Measurements from ENCODE around the gene LZTR1. TPM values are rescaled to one million over a fixed set of nuclear protein-coding genes. Genes with fewer than 3 reads are reported as not detected.

Gene LZTR1
- total and polyA plus RNA-seq, 9 donors: 28.2 to 73.4 (median 50.0) TPM

DNA sequence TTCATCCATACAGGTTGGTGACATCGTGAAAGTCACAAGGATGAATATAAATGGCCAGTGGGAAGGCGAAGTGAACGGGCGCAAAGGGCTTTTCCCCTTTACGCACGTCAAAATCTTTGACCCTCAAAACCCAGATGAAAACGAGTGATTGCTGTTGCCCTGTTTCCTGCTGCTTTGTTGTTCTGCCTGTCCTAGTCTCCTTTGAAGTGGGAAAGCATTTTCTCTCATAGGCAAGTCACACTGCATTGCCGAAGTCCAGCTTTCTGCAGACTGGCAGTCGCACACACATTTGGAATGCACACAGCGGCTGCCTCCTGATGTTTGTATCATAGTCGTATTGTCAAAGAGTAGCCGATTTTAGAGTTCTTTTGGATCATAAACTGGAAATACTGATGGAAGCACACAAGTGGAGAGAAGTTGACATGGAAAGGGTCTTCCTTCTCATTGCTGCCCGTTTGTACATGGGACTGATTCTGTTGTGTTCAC is 32.4 kb upstream of the LZTR1 start:
- intact Hi-C loops (cut with DNase I): no loop called here
- no peak for TF ChIP-seq EP300 (IDR thresholded peaks at IDR 0.05)
- no peak for TF ChIP-seq POLR2A (IDR thresholded peaks at IDR 0.05)
- TF ChIP-seq, protein P1, sequence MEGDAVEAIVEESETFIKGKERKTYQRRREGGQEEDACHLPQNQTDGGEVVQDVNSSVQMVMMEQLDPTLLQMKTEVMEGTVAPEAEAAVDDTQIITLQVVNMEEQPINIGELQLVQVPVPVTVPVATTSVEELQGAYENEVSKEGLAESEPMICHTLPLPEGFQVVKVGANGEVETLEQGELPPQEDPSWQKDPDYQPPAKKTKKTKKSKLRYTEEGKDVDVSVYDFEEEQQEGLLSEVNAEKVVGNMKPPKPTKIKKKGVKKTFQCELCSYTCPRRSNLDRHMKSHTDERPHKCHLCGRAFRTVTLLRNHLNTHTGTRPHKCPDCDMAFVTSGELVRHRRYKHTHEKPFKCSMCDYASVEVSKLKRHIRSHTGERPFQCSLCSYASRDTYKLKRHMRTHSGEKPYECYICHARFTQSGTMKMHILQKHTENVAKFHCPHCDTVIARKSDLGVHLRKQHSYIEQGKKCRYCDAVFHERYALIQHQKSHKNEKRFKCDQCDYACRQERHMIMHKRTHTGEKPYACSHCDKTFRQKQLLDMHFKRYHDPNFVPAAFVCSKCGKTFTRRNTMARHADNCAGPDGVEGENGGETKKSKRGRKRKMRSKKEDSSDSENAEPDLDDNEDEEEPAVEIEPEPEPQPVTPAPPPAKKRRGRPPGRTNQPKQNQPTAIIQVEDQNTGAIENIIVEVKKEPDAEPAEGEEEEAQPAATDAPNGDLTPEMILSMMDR (IDR thresholded peaks at IDR 0.05): no peak

DNA sequence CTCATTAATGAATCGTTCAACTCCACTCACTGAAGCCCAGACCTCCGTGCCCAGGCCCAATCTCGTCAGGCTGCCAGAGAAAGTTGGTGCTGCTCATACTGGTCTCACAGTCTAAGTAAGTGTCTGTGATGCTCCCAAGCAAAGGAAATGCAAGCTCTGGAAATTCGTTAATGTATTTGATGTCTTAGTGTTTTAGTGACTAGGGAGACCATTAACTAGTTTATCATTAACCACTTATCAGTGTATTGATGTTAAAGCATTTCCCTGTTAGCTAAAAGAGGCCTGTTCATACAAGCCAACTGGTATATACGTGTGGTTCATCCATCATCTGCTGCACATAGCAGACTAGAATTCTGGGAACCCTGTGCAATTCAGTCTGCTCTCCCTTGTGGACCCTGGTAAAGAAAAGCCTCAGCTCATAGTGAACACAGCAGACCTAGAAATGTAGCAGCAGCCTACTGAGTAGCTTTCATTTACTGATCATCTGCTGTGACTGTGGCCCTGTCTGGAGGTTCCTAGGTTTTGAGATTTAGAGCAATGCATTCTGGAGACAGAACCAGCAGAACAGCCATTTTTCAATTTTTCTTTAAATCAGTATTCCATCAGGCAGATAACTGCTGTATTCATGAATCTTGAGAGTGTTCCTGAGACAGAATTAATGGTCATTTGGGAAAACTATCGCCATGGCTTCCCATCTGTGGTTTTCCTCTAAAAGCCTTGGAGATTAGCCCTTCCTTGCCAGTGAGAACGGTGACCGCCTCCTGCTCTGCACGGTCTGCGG is 30.8 kb upstream of the LZTR1 start:
- no peak for DNase-seq

More for the DNA sequence above, 32.4 kb upstream of the LZTR1 start:
- Histone ChIP-seq H3K9me3 (no peaks in the 10 kb centered on the region), H3K27me3 (no peaks in the 10 kb centered on the region), H3K4me3 (no peak overlapping the region), H3K4me1 (ENCODE audit: insufficient read depth) (peaks cover 1% of the 10 kb centered on the region), H3K36me3 (no peaks in the 10 kb centered on the region), H3K27ac (no peak overlapping the region)
- DNase-seq: no peak
- 82 to 84% (median 84%) methylated on average over 13 of the region's 13 CpGs for WGBS, 3 donors

DNA sequence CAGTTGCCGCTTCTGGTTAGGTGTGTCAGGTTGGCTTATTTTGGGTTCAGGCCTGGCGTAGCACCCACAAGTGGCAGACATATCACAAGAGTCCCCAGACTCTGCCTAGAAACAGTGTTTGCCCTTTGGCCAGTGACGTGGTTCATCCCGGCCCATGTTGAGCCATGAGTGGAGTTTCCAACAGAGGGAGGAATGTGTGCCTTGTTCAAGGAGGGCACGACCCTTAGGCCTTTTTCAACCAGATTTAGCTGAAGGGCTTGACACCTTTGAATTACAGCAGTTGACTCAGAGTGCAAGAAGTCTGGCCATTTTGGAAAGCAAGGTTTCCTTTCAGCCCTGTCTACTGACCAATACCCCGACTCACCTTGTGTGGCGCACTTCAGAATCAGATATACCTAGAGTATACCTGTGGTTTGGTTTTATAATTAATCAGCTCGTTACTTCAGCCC is 30.1 kb upstream of the LZTR1 start:
- Histone ChIP-seq H3K4me3 (no peak overlapping the region), H3K27me3 (no peaks in the 10 kb centered on the region), H3K9me3 (no peaks in the 10 kb centered on the region), H3K4me1 (ENCODE audit: insufficient read depth) (peaks cover 2% of the 10 kb centered on the region), H3K27ac (no peak overlapping the region), H3K36me3 (no peaks in the 10 kb centered on the region)
- DNase-seq: no peak
- whole genome bisulfite sequencing, 3 donors: 83 to 89% (median 89%) methylated on average over 8 of the region's 8 CpGs
- no peak for TF ChIP-seq POLR2A (IDR thresholded peaks at IDR 0.05)
- TF ChIP-seq EP300 (IDR thresholded peaks at IDR 0.05): no peak
- TF ChIP-seq, protein P1 (IDR thresholded peaks at IDR 0.05): no peak
- intact Hi-C loops (cut with DNase I): no loop called here

More for the DNA sequence above, 30.8 kb upstream of the LZTR1 start:
- WGBS, 3 donors: 85 to 89% (median 87%) methylated on average over 10 of the region's 10 CpGs
- TF ChIP-seq POLR2A (IDR thresholded peaks at IDR 0.05) (no peak), EP300 (IDR thresholded peaks at IDR 0.05) (no peak)
- TF ChIP-seq, protein P1 (IDR thresholded peaks at IDR 0.05): no peak
- H3K9me3 ChIP-seq: no peaks in the 10 kb centered on the region
- H3K27me3 ChIP-seq: no peaks in the 10 kb centered on the region
- H3K4me3 ChIP-seq: no peak overlapping the region
- no peaks in the 10 kb centered on the region for H3K36me3 ChIP-seq
- H3K4me1 ChIP-seq (ENCODE audit: insufficient read depth): no peaks in the 10 kb centered on the region
- intact Hi-C loops (cut with DNase I): no loop called here
- no peak overlapping the region for H3K27ac ChIP-seq

DNA sequence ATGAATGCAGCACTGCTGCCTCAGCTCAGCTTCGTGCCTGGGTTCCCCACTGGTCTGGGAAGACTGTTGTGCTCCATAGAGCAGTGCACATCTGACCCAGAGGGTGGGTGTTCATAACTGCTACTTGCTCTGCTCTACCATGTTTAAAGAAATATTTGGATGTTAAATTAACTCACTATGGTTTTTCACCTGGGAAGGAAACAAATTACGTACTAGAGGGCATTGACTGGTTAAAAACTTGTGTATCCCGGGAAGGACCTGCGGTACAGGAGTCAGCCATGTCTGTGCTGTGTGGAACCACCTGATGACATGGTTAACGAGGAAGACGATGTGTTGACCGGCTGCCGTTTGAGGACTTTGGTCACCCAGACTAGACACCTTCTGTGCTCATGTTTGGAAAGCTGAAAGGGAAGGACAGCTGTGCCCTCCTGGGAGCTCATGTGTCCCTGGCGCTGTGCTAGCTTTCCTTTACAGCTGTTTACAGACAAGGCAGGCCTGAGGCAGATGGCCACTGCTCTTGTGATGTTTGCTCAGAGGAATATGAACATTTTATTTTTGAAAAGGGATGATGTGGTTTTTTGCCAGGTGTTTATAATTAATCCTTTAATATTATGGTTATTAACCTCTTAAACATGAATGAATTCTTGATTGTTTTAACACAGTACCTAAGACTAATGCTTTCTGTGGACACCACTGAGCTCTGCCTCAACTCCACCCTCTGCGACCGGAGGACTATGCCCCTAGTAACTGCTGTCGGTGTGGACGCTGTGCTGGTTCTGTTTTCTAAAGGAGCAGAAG is 29.4 kb upstream of the LZTR1 start:
- Histone ChIP-seq H3K9me3 (no peaks in the 10 kb centered on the region), H3K4me3 (no peak overlapping the region), H3K36me3 (no peaks in the 10 kb centered on the region), H3K27ac (no peak overlapping the region), H3K27me3 (no peaks in the 10 kb centered on the region), H3K4me1 (ENCODE audit: insufficient read depth) (peaks cover 5% of the 10 kb centered on the region)
- TF ChIP-seq EP300 (IDR thresholded peaks at IDR 0.05) (no peak), POLR2A (IDR thresholded peaks at IDR 0.05) (no peak)
- TF ChIP-seq, protein P1 (IDR thresholded peaks at IDR 0.05): no peak
- DNase-seq: no peak
- intact Hi-C loops (cut with DNase I): no loop called here
- WGBS, 3 donors: 76 to 84% (median 77%) methylated on average over 13 of the region's 13 CpGs
